Renal cortical epithelial cell (primary cell): ENCODE data around the gene NDUFA6. TPM values are rescaled to one million over a fixed set of nuclear protein-coding genes. Genes with fewer than 3 reads are reported as not detected.

Source experiments
- total RNA-seq: library from RNA; depleted of rRNA; stranded (reverse); fragments of >200 nt; gene quantifications from 2 replicates; pipeline ENCODE4 v1.2.3, GENCODE V29; 2014

NDUFA6 gene
- total RNA-seq, 1 donor from 2014 or later: 76.1 TPM

Other genes starting within 250 kb of the NDUFA6 start
- gene SHISA8, start 175.7 kb downstream of the NDUFA6 start, total RNA-seq: not detected in 2 replicates
- gene TNFRSF13C, start 164.0 kb downstream of the NDUFA6 start, total RNA-seq: 0.15 and 0.17 TPM in 2 replicates
- 1.8 and 10.8 TPM in 2 replicates for gene CENPM, start 143.6 kb downstream of the NDUFA6 start, total RNA-seq
- gene SEPTIN3, start 121.3 kb downstream of the NDUFA6 start, total RNA-seq: 0.05 and 0.35 TPM in 2 replicates
- 0.17 and 1.1 TPM in 2 replicates for gene WBP2NL, start 92.0 kb downstream of the NDUFA6 start, total RNA-seq
- 31.4 TPM in 2 replicates for gene NAGA, start 20.0 kb downstream of the NDUFA6 start, total RNA-seq
- 9.3 and 9.6 TPM in 2 replicates for gene PHETA2, start 16.5 kb downstream of the NDUFA6 start, total RNA-seq
- 1.7 and 4.5 TPM in 2 replicates for gene SMDT1, start 11.1 kb downstream of the NDUFA6 start, total RNA-seq
- 0.17 and 0.89 TPM in 2 replicates for gene CYP2D6, start 40.0 kb upstream of the NDUFA6 start, total RNA-seq
- 23.3 and 44.0 TPM in 2 replicates for gene TCF20, start 179.9 kb upstream of the NDUFA6 start, total RNA-seq